Left lobe of liver (tissue), 2 donors: ENCODE measurements around the gene FAF2. TPM values are rescaled to one million over a fixed set of nuclear protein-coding genes. Genes with fewer than 3 reads are reported as not detected.
"Not testable (repeated sequence)": the region's sequence is repeated elsewhere in the genome, so short reads cannot be mapped to it uniquely, and the experiment has no call there.

Experiments
- ATAC-seq: fragments of 200-7000 bp; cut with Tn5 transposase; one replicate; pipeline ENCODE4 v1.9.1; 2020; ENCODE audit warnings: mild to moderate bottlenecking, moderate library complexity
- DNase-seq: peaks from one replicate; pipeline ENCODE4 v3.0.0-alpha.2; 2020; ENCODE audit warnings: low spot score
- total RNA-seq: library from RNA; stranded (reverse); gene quantifications from one replicate; pipeline ENCODE4 v1.2.1, GENCODE V29; 2021
- donor health status: DM: no; HTN: no; CAD: no; lungs with moderate emphysema.
- donor health status: DM: no; HTN: yes; CAD: no.

FAF2 gene, protein sequence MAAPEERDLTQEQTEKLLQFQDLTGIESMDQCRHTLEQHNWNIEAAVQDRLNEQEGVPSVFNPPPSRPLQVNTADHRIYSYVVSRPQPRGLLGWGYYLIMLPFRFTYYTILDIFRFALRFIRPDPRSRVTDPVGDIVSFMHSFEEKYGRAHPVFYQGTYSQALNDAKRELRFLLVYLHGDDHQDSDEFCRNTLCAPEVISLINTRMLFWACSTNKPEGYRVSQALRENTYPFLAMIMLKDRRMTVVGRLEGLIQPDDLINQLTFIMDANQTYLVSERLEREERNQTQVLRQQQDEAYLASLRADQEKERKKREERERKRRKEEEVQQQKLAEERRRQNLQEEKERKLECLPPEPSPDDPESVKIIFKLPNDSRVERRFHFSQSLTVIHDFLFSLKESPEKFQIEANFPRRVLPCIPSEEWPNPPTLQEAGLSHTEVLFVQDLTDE
- total RNA-seq, result 16.5 TPM

DNA sequence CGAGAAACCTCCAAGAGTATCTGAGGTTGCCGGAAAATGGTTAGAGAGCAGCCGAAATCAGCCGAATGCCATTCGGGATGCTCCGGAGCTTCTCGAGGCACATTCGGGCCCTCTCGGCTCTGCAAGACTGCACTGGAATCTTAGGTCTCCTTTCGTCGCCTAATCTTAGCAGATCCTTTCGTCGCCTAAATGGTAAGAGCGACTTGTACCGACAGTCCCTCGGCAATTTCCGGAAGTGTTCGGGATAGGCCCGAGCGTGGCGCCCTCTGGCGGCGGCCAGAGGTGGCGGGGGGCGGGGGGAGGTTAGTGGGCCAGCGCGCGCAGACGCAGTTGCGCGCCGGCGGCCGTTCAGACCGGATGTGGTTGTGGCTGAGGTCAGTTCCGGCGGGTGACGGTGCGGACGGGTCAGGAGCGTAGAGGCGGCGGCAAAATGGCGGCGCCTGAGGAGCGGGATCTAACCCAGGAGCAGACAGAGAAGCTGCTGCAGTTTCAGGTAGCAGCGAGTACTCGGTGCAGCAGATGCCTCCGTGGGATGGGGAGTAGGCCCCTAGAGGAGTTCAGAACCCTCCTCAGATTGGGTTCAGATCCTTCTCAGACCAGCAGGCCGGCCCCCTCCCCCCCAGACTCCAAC, at the start of gene FAF2:
Gene FAF2, plus strand, starts transcription at position 408 of the 631 bp plus-strand sequence. Its CDS starts 23 bp downstream, at position 431.
- peak; percentile 98 for DNase-seq

DNA sequence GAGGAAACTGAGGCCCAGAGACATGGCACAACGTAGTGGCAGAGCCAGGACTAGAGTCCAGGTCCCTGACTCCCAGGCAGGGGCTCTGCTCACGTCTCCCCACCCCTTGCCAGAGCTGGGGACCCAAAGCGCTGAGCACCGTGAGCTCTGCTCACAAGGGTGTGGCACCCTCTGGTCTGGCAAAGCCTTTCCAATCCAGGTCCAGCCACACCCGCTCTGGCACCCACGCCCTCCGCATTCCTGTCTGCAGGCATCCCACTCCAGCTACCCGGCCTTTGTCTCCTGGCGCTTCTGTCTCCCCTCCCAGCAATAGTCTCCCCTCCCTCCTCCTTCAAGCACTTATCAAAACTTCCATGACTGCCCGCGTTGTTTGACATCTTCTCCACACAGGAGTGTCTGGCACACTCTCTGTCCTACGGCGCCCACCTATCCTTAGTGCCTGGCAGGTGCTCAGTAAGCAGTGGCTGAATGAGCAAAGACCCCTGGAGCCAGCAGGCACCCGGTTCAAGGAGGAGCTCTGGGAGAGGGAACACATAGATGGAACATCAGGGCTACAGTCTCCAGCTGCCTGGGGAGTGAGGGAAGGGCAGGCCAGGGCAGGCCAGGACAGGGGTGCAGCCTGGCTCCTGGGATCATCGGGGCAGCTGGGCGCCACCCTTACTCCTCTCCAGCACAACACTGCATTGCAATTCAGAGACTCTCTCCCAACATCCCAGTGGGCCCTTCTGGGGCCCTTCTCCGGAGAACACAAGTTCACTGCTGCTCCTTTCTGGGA, 47.6 kb upstream of the FAF2 start:
- ATAC-seq (no peak), DNase-seq (no peak)

More for the DNA sequence above, at the start of gene FAF2:
- ATAC-seq, result peak; percentile 96

DNA sequence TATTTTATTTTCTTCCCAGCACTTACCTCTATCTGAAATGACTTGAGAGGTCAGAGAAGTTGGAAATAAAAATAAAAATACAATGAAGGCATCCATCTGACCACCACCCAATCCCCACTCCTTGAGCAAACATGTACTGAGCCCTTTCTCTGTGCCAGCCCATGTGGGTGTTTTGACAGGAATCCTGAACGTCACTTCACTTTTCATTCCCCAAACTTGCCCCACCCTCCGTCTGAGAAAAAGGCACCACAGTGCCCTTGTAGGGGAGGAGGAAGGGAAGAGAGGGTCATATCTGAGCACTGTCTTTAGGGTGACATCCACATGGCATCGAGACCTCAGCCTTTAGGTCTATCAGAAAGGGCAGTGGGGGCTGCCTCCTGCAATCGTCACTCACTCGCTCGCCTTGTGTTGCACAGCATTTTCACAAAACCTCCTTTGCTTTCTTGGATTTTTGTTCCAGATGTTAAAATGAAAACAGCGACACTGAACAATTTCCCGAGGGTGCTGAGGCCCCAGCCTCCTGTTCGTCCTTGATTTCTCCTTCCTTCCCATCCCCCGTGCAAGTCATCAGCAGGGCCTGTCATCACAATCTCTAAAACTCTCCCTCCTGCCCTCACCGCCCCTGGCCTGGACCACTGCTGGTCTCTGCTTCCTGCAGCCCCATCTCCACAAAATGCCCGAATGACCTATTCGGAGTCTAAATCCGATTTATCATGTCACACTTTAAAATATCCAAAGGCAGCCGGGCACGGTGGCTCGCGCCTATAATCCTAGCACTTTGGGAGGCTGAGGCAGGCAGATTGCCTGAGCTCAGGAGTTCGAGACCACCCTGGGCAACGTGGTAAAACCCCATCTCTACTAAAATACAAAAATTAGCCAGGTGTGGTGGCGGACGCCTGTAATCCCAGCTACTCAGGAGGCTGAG, 46.6 kb upstream of the FAF2 start:
- DNase-seq (no peak), ATAC-seq (no peak)

DNA sequence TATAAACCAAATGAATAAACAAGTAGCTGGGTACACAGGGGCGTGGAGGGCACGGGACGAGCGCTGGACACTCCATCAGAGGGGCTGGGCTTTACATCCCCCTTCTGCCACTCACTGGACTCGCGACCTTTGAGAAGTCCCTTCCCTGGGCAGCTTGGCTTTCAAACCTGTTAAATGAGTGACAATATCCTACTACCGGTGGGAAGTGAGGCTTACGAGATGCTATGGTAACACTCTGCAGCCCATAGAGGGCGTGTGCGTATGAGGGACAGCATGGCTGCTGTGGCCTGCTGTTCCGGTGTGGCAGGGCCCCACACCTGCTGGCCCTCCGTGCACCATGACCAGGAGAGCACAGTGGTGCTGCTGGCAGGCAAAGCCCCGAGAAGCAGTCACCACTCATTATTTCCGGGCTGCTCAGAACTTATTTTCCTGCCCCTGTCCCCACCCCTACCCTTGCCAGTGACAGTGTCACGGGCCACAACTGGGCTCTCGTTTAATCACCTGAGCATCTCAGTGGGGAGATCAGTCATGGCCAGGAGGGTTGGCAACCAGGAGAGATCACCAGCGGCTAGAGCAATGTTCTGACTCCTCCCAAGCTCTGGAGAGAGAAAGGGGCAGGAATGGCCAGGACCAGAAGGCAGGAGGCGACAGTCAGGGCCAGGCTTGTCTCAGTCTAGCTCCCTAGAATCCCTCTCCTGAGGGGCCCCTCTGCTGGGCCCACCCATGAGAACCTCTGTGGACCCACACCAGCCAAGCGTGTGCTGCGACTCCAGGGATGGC, 42.3 kb upstream of the FAF2 start:
- no peak for DNase-seq
- no peak for ATAC-seq

DNA sequence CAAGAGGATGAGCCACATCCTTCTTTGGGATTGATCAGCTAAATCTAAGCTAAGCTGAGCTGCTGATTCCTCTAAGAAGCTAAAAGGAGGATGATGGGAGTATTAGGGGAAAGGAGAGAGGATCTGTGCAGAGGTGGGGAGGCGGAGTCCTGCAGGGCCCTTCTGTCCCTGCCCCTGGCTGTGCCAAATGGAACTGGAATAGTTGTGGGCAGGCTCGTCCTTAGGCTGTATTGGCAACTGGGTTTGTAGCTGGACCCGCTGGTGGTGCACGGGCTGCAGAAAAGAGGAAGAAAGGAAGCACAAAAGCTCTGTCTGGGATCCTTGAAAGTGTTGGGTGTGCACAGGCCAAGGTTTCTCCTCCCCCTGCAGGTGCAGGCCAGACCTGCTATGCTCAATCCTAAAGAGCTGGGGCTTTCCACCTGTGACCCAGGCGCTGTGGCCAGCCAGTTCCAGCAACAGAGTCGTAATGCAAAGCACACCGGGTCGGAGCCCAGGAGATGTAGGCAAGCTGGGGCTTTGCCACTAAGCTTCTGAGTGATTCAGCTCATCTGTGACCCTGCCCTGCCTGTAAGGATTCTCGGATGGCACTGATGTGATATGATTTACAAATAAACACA, 41.6 kb upstream of the FAF2 start:
- no peak for DNase-seq
- ATAC-seq, result no peak

DNA sequence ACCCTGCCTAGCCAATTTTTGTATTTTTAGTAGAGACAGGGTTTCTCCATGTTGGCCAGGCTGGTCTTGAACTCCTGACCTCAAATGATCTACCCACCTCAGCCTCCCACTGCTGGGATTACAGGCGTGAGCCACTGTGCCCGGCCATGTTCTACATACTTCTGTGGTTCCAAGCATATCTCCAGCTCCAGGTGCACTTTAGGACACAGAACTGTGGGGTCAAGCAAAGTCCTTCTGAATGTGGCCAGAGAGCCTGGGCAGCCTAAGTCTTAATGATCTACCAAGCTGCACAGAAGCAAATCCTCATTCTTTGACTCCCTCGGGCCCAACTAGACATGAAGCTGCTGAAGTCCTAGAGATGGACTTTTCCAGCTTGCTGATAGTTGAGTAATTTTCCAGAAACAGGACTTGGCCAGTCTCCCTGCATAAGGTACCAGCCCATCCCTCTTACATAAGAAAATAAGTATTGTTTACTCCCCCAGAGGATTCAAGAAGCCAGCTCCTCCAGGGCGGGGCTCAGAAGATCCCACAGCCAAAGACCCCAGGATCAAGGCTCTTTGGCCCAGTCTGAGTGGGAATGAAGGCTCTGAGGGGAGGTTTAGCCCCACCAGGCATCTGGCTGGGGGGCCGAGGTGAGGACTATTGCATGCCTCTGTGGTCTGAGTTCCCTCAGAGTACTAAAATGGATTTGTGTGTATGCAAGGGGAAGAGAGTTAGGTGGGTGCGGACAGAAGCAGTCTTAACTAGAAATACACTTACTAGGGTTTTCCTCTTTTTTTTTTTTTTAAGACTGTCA, 40.5 kb upstream of the FAF2 start:
- DNase-seq (no peak), ATAC-seq (no peak)

DNA sequence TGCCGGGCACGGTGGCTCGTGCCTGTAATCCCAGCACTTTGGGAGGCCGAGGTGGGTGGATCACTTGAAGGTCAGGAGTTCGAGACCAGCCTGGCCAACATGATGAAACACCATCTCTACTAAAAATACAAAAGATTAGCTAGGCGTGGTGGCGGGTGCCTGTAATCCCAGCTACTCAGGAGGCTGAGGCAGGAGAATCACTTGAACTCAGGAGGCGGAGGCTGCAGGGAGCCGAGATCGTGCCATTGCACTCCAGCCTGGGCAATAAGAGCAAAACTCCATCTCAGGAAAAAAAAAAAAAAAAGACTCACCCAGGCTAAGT, 40.0 kb upstream of the FAF2 start:
- DNase-seq, ATAC-seq: not testable (repeated sequence)

DNA sequence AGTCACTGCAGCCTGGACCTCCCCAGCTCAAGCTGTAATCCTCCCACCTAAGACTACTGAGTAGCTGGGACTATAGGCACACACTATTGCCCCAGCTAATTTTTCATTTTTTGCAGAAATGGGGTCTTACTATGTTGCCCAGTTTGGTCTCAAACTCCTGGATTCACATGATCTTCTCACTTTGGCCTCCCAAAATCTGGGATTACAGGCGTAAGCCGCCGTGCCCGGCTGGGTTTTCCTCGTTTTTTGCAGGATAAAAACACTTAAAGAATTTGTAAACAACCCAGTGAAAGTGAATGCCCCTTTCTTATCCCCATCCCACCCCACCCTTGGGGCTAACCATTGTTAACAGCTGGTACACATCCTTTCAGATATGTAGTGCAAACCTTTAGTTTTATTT, 39.6 kb upstream of the FAF2 start:
- no peak for DNase-seq
- no peak for ATAC-seq

DNA sequence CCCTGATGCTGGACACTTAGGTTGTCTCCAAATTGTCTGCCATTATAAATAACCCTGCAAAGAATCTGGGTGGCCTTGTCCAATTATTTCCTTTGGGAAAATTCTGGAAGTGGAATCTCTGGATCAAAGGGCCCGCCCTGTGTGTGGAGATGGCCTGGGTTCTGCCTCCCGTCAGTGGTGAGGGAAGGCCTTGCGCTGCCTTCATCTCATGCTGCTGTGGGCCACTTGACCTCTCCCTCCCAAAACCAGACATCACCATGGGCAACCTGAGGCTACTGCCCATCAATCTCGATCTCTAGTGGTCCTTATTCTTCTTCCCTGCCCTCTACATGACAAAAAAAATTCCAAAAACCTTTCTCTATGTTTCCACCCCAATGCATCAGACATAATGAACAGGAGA, 38.4 kb upstream of the FAF2 start:
- DNase-seq (no peak), ATAC-seq (no peak)

DNA sequence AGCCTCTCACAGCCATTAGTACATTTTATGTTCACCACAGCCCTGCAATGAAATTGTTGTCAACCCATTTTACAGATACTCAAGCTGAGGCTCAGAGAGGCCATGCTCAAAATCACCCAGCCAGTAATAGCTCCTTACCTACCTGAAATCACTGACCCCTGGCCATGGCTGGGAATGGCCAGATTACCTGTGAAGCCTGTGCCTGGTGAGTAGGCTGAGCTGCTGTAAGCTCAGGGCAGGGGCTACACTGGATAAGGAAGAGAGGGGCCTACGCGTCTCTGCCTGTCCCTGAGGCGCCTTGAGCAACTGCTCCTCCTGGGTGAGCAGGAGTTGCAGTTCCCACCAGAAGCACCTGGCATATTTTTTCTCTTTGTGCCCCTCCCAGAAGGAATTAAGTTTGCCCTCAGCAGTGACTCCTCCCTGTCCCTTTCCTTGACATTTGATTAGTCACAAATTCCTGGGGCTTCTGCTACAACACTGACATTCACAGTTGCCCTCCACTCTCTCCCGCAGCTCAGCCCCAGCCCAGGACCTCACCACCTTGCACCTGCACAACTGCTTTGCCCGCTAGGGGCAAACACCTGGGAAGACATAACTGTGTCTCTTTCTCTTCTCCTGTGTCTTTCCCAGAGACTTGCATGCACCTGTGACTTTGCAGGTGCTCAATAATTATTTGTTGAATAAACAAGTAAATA, 37.6 kb upstream of the FAF2 start:
- DNase-seq (no peak), ATAC-seq (no peak)

DNA sequence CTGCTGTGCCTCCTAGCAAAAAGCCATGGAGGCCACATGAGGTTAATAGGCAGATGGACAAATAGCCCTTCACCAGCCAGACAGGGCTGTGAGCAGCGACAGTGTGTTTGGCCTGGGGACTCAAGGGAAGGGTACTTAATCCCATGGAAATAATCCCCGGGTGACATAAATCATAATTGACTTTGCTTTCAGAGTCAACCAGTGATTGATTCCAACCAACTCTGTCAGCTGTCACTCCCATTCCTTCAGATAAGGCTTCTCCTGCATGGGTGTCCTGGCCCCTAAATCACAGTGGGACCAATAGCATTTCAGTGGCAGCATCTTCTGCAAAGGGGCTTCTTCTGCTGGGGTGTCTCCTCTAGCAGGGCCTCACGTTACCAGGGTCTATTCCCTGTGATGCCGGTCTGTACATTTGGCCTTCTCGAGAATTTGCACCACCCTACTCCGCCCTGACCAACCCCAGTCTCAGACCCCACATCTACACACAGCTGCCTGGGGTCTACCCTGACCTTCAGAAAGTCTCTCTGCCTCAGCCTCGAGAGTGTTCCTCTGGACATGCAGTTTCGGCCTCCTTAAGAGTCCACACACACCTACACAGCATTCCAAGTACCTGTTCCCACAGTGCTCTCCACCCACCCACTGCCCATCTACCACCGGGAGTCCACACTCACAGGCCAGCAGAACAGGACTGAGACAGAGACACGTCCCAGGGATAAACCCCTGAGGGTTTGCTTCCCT, 35.5 kb upstream of the FAF2 start:
- ATAC-seq, result no peak

DNA sequence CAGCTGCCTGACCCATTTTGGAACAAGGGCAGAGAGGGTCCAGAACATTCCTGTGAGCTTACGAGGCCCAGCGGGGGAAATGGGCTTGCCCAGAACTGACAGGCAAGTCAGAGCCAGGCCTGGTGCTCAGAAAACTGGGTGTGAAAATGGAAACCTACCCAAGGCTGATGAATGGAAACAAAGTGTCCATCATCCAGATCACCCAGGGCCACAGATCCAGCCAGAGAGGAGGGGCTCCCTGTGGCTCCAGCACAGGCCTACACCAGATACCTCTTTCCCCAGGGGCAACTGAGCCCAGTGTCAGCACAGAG, 35.0 kb upstream of the FAF2 start:
- ATAC-seq, result no peak
- DNase-seq, result no peak

More for the DNA sequence above, 35.5 kb upstream of the FAF2 start:
- no peak for DNase-seq

DNA sequence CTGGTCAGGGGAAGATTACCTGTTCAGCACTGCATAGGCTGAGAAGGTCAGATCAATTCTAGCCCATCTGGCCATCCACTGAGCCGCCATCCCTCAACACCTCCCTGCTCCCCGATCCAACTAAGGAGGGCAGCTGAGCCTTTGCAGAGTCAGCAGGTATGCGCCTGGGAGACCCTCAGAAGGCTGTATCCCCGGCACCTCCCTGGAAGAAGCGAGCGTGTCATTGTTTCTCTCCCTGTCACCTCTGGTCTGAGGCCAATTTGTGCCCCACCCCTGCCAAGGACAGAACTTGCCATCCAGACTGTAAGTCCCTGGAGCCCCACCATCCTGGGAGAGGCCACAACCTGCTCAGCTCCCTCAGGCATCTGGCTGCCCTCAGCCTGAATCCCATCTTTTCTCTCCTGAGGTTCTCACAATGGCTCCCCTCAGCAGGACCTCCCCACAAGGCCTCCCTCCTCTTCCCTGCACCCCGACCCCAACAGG, 34.4 kb upstream of the FAF2 start:
- ATAC-seq, result no peak
- DNase-seq, result no peak

DNA sequence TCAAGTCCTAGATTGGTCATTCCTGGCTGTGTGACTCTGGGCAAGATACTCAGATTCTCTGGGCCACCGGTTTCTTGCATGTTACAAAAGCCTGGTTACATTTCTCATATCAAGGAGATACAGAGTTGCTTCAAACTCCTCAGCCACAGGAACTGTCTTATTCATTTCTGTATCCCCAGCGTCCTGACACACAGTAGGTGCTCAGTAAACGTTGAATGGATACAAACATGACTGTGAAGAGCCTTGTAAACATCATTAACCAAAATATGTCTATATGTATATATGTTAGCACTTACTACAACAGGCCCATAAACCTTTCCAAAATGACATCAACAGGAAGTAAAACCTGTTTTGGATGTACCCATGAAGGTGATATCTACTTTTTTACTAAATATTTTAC, 33.5 kb upstream of the FAF2 start:
- no peak for ATAC-seq
- no peak for DNase-seq

DNA sequence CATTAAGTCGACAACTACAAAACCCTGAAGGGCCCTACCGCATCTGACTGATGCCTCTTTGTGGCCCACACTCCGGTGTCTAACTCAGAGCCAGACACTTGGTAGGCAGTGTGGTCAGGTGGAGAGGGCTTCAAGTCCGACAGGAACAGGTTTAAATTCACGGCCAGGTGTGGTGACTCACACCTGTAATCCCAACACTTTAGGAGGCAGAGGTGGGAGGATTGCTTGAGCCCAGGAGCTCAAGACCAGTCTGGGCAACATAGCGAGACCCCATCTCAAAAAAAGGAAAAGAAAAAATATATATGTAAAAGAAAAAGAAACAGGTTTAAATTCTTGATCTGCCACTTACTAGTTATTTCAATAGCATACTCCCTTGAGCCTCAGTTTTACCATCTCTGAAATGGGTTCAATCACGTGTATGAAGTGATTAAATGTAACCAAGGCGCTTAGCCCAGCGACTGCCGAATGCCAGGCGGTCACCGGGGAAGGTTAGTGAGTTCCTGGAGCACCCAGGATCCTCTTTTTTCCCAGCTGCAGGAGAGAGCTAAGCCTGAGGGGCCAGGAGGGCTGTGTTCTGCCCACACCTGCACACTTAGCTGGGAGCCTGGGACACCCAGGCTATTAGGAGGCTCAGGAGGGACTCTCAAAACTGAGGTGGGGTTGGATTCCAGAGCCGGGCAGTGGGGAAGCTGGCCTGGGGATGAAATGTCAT, 32.8 kb upstream of the FAF2 start:
- ATAC-seq, result peak; percentile 6
- no peak for DNase-seq
